GM21515 (cell line): Measurements from ENCODE around the gene TXNDC15.
"Not testable (repeated sequence)": the region's sequence is repeated elsewhere in the genome, so short reads cannot be mapped to it uniquely, and the experiment has no call there.

Source experiments
- ATAC-seq: cut with Tn5 transposase; IDR thresholded peaks from one replicate; pipeline ENCODE4 v1.9.1; 2021; ENCODE audit not compliant: unreplicated experiment

TXNDC15 gene, protein sequence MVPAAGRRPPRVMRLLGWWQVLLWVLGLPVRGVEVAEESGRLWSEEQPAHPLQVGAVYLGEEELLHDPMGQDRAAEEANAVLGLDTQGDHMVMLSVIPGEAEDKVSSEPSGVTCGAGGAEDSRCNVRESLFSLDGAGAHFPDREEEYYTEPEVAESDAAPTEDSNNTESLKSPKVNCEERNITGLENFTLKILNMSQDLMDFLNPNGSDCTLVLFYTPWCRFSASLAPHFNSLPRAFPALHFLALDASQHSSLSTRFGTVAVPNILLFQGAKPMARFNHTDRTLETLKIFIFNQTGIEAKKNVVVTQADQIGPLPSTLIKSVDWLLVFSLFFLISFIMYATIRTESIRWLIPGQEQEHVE

DNA sequence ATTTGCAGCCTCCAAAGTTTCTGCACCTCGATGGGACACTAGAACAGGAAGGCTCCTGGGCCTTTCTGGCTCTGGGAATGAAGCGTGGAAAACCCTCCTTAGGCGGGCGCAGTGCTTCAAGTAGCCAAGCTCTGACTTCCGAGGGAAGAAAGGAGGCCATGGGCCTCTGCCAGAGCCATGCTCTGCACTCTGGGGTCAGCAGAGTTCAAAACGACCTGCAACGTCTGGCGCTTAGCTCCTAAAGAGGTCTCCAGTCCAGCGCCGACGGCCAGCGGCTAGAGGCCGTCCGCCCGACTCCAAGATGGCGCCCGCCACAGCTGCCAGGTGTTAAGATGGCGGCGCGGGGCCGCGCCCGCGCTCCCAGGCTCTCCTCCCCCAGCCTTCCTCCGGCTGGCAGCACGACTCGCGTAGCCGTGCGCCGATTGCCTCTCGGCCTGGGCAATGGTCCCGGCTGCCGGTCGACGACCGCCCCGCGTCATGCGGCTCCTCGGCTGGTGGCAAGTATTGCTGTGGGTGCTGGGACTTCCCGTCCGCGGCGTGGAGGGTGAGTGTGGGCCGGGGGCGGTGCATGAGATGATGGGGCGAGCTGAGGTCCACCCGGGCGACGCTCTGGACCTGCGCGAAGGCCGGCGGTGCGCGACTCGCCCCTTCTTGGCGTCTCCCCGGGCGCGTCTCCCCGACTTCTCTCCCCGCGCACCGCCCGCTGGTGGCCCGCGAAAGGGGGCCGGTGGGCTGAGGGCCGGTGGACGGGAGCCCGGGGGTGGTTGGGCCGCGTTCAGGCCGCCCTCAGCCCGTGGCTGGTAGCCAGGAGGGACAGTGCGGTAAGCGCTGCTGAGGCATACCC lies at the start of gene TXNDC15:
TXNDC15 (plus strand) TSS at position 385 of the 844 bp plus-strand sequence; CDS start at position 442, 57 bp downstream.
- peak; percentile 85 for ATAC-seq

GRCh38 chr5:134824681-134825080 lies 49.5 kb upstream of the TXNDC15 start:
- no peak for ATAC-seq

GRCh38 chr5:134825212-134825611 lies 49.0 kb upstream of the TXNDC15 start:
- ATAC-seq, result no peak

GRCh38 chr5:134833340-134834032 lies 40.7 kb upstream of the TXNDC15 start:
- no peak for ATAC-seq

DNA sequence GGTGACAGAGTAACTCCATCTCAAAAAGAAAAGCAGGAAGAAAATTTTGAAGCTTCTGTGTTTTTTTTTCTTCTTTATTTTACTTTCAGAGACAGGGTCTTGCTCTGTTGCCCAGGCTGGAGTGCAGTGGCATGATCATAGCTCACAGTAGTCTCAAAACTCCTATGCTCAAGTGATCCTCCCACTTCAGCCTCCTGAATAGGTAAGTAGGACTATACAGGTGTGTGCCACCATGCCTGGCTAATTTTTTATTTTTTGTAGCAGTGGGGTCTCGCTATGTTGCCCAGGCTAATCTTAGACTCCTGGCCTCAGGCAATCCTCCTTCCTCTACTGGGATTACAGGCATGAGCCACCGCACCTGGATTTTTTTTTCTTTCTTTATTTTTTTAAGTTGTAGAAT lies 38.5 kb upstream of the TXNDC15 start:
- no peak for ATAC-seq

GRCh38 chr5:134837530-134838181 lies 36.5 kb upstream of the TXNDC15 start:
- ATAC-seq, result no peak

DNA sequence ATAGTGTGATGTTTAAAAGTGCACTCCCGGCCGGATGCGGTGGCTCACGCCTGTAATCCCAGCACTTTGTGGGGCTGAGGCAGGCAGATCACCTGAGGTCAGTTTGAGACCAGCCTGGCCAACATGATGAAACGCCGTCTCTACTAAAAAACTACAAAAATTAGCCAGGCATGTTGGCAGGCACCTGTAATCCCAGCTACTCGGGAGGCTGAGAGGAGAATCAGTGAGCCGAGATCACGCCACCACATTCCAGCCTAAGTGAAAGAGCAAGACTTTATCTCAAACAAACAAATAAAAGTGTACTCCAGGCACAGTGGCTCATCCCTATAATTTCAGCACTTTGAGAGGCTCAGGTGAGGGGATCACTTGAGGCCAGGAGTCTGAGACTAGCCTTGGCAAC lies 35.8 kb upstream of the TXNDC15 start:
- ATAC-seq, result not testable (repeated sequence)

- no peak for ATAC-seq
Observed at GRCh38 chr5:134840811-134841210, 33.4 kb upstream of the TXNDC15 start.

GRCh38 chr5:134844252-134844651 lies 29.9 kb upstream of the TXNDC15 start:
- no peak for ATAC-seq

DNA sequence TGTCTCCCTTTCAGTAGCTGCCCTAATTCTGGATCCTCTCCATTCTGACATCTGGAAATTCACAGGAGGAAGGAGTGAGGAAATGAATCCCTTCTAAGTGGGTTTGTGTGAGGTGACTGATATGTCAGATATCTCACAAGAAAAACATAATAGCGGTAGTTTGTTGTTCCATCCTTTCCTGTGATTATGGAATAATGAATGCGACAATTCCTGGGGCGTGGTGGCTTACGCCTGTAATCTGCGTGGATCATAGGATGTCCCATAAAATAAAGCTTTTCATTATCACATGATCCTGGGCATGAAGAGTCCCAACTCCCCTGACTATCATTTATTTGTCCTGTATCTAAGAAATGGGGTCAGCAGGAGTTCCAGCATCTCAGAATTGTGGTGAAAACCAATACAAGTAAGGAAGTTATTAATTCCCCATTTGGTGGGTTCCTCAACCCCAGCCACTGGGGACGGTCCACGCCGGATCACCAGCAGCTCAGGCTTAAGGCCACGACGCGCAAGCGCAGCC lies 28.8 kb upstream of the TXNDC15 start:
- ATAC-seq, result no peak

DNA sequence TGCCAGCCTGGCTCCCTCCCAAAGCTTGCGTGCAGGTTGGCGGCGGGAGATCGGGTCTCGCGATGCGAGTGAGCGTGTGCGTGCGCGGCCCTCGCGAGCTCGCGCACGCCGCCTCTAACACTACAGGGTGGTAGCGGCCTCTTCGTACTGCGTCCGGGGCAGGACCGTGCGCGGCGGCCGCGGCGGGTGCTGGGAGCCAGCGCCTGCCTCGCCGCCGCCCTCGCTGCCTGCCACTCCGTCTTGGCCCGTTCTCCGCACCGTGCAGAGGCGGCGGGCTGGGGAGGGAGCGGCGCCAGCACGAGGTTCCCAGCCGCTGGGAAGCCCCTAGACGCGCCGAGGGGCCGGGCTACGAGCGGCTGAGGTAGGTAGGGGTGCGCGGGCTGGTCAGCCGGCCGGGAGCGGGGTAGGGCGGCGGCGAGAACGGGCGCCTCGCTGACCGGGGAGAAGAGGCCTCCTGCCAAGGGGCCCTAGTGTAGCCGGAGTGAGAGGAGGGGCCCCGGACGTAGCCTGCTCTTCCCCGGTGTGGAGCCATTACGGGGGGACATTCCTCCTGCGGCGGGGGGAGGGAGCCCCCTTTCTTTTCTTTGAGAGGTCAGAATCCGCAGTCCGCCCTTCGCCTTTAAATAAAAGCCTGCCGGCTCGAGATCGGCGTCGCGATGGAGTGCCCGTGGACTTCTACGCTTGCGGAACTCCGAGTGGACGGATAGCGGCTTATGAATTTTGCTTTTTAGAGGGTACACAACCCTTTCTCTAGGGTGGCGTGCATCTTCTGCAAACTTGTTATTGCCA lies 28.1 kb upstream of the TXNDC15 start, which contains the start of gene C5orf24:
C5orf24 (plus strand) TSS at position 117 of the 789 bp plus-strand sequence. CDS start 8,933 bp downstream, outside the sequence.
- ATAC-seq, result peak; percentile 95

GRCh38 chr5:134846641-134846960 lies 27.6 kb upstream of the TXNDC15 start:
- no peak for ATAC-seq

- ATAC-seq, result not testable (repeated sequence)
Observed at GRCh38 chr5:134849434-134849933, 24.7 kb upstream of the TXNDC15 start.

GRCh38 chr5:134851307-134851923 lies 22.8 kb upstream of the TXNDC15 start:
- no peak for ATAC-seq

GRCh38 chr5:134856465-134856864 lies 17.7 kb upstream of the TXNDC15 start:
- not testable (repeated sequence) for ATAC-seq

DNA sequence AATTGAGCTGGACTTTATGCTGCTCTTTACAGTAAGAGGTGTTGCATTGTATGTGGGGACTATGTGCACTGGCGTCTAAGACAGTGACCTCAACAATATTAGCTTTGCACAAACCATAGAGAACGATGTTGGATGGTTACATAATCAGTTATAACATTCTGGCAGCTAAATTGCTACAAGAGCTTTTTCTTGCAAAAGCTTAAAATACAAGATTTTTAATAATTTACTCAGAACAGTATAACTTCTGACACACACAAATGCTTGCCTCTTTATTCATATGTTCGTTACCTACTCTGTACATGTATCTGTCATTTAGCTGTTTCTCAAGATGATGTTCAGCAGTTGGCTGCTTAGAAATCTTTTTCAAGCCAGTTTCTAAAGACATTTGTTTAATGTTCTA lies 16.8 kb upstream of the TXNDC15 start:
- no peak for ATAC-seq

- no peak for ATAC-seq
Observed at GRCh38 chr5:134864707-134865106, 9.5 kb upstream of the TXNDC15 start.

GRCh38 chr5:134873494-134873893 lies 677 bp upstream of the TXNDC15 start:
- no peak for ATAC-seq
